Hepatocyte (in vitro differentiated cells): ENCODE data around the gene PIKFYVE.

Experiments
- EZH2 ChIP-seq: fragments of 200-600 bp; sonication (generic); IDR thresholded peaks from 2 replicates; pipeline ENCODE4 v1.6.1; 2016; ENCODE audit warnings: antibody characterized with exemption, mild to moderate bottlenecking, borderline replicate concordance
- TF ChIP-seq, protein P1 (sequence below): fragments of 200-600 bp; sonication (generic); IDR thresholded peaks from 2 replicates; pipeline ENCODE4 v1.5.1; 2016; ENCODE audit warnings: antibody characterized with exemption, mild to moderate bottlenecking; ENCODE audit not compliant: poor library complexity

DNA sequence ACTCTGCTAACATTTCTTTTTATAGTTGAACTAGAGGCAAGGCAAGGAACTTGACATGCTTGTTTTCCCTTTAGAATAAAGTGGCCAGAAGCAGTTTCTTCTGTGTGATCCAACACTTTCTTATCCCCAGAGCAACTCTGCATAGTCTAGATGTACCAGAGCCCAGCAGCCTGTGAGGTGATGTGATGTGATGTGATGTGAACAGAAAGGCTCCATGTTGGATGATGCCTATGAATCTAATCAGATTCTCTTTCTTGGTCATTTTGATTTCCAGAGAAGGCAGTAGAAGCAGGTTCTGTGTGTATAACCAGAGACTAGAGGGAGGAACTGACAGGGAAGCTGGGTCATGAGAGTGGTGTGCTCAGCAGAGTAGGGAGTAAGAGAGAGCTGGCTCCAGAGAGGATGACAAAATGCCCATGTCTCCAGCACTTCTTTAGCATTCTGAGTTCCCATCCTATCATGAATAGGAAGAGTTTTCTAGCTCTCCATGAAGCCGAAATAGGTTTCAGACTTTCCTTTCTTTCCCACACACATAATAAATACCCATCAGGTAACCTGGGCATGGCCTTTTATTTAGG, 109.5 kb downstream of the PIKFYVE start:
- TF ChIP-seq, protein P1, sequence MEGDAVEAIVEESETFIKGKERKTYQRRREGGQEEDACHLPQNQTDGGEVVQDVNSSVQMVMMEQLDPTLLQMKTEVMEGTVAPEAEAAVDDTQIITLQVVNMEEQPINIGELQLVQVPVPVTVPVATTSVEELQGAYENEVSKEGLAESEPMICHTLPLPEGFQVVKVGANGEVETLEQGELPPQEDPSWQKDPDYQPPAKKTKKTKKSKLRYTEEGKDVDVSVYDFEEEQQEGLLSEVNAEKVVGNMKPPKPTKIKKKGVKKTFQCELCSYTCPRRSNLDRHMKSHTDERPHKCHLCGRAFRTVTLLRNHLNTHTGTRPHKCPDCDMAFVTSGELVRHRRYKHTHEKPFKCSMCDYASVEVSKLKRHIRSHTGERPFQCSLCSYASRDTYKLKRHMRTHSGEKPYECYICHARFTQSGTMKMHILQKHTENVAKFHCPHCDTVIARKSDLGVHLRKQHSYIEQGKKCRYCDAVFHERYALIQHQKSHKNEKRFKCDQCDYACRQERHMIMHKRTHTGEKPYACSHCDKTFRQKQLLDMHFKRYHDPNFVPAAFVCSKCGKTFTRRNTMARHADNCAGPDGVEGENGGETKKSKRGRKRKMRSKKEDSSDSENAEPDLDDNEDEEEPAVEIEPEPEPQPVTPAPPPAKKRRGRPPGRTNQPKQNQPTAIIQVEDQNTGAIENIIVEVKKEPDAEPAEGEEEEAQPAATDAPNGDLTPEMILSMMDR, result no peak
- no peak for TF ChIP-seq EZH2
